ENCODE measurements around the gene CRISP2.
"Not testable (repeated sequence)": the region's sequence is repeated elsewhere in the genome, so short reads cannot be mapped to it uniquely, and the experiment has no call there.

The CRISP2 gene

GRCh38 chr6:49675816-49676215 is 37.5 kb downstream of the CRISP2 start:
- ATAC-seq (no peak), DNase-seq (no peak)
- Mint-ChIP-seq H3K4me1 (no peaks in the 10 kb centered on the region), H3K36me3 (ENCODE audit: low read depth) (no peaks in the 10 kb centered on the region), H3K27ac (no peak overlapping the region), H3K27me3 (no peaks in the 10 kb centered on the region), H3K4me3 (no peak overlapping the region), H3K9me3 (peaks cover 9% of the 10 kb centered on the region)

GRCh38 chr6:49668083-49668511 is 45.2 kb downstream of the CRISP2 start:
- Mint-ChIP-seq H3K9me3 (peaks cover 9% of the 10 kb centered on the region), H3K4me1 (no peaks in the 10 kb centered on the region), H3K36me3 (ENCODE audit: low read depth) (no peaks in the 10 kb centered on the region), H3K27me3 (no peaks in the 10 kb centered on the region), H3K4me3 (no peak overlapping the region), H3K27ac (no peak overlapping the region)
- ATAC-seq (no peak), DNase-seq (no peak)

DNA sequence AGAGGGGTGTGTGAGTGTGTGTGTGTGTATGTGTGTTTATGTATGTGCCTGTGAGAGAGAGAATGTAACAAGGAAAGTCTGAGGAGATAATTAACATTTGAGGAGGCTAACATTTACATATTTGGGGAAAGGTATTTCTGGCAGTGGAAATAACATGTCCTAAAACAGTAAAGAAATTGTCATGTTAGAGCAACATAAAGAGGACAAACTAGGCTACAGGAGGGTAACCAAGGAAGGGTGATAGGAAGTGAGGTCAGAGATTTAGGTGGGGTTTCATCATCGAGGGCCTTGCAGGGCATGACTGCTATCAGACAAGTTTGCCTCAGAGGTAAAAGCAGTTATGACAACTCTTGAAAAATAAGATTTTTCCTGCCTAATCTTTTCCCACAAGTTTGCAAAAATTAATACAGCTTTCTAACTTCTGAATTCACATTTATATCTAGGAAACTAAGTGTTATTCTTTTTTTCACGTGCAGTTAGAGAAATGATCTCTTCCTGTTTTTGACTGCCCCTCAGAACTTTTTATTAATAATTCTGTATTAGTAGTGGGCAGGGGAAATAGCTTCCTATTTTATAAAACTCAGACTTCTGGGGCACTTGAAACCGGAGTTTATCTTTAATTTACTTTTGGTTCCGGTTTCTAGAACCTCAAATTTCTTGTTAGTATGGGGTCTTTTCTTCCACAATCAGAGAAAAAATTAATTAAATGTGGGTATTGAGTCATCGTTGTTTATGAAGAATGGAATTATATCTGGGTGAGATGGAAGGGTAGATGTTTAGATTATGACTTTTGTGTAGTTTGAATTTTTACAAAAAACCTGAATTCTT is 46.2 kb downstream of the CRISP2 start:
- Mint-ChIP-seq H3K9me3 (peaks cover 9% of the 10 kb centered on the region), H3K36me3 (ENCODE audit: low read depth) (no peaks in the 10 kb centered on the region), H3K4me3 (no peak overlapping the region), H3K27me3 (no peaks in the 10 kb centered on the region), H3K27ac (no peak overlapping the region), H3K4me1 (no peaks in the 10 kb centered on the region)
- DNase-seq (no peak), ATAC-seq (no peak)

DNA sequence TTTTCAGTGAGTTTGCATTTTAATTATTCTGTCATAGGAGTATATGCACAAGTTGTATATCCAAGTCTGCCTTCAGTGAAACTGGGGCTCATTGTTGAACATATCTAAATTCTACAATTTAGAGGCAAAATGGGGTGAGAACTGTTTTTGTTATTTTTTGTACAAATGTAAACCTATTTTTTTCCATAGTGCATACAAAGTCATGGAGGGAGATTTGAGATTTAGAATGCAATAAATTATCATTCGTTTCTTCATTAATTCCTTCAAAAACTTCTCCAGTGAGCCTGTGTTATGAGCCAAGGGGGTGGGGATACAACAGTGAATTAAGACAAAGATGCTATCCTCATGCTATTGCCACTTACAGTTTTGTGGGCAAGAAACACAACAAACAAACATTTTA is 46.9 kb downstream of the CRISP2 start:
- ATAC-seq = no peak

GRCh38 chr6:49664817-49665216 is 48.5 kb downstream of the CRISP2 start:
- H3K36me3 Mint-ChIP-seq (ENCODE audit: low read depth) = no peaks in the 10 kb centered on the region
- H3K27me3 Mint-ChIP-seq = no peaks in the 10 kb centered on the region
- H3K4me1 Mint-ChIP-seq = no peaks in the 10 kb centered on the region
- no peak overlapping the region for H3K4me3 Mint-ChIP-seq
- DNase-seq = no peak
- no peak for ATAC-seq
- H3K9me3 Mint-ChIP-seq = peaks cover 4% of the 10 kb centered on the region
- H3K27ac Mint-ChIP-seq = no peak overlapping the region

More for the DNA sequence above, 46.9 kb downstream of the CRISP2 start:
- H3K27ac Mint-ChIP-seq = no peak overlapping the region
- H3K4me3 Mint-ChIP-seq = no peak overlapping the region
- no peaks in the 10 kb centered on the region for H3K27me3 Mint-ChIP-seq
- H3K9me3 Mint-ChIP-seq = peaks cover 7% of the 10 kb centered on the region
- no peaks in the 10 kb centered on the region for H3K4me1 Mint-ChIP-seq
- DNase-seq = no peak
- H3K36me3 Mint-ChIP-seq (ENCODE audit: low read depth) = no peaks in the 10 kb centered on the region

DNA sequence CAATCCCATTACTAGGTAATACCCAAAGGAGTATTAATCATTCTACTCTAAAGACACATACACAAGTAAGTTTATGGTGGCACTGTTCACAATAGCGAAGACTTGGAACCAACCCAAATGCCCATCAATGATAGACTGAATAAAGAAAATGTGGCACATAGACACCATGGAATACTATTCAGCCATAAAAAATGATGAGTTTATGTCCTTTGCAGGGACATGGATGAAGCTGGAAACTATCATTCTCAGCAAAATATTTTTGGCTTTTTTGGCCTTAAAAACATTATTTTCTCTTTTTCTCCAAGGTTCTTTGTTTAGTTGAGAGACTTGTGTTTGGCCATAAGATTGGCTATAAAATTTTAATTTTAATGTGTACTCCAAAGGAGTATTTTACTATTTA is 49.3 kb downstream of the CRISP2 start:
- not testable (repeated sequence) for H3K4me3 Mint-ChIP-seq; H3K36me3 Mint-ChIP-seq (ENCODE audit: low read depth); DNase-seq; H3K27ac Mint-ChIP-seq; ATAC-seq; H3K9me3 Mint-ChIP-seq; H3K27me3 Mint-ChIP-seq; H3K4me1 Mint-ChIP-seq

DNA sequence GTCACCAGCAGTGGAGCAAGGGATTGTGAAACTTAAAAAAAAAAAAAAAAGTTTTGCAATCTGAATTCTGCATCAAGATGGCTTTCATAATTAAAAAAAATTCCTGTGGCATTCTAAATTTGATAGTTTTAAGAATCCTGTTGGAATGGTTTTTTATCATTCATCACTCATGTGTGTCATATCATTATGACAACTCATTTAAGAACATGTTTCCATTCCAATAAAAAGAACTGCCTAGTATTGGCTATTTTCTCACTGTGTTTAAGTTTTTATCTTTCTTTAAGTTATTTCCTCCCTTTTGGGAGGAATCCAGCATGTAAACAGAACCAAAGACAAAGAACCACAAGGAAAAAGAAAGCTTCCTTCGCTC is 50.5 kb downstream of the CRISP2 start:
- H3K4me1 Mint-ChIP-seq = no peaks in the 10 kb centered on the region
- H3K36me3 Mint-ChIP-seq (ENCODE audit: low read depth) = no peaks in the 10 kb centered on the region
- DNase-seq (no peak), ATAC-seq (no peak)
- H3K4me3 Mint-ChIP-seq = no peak overlapping the region
- no peak overlapping the region for H3K27ac Mint-ChIP-seq
- peaks cover 4% of the 10 kb centered on the region for H3K9me3 Mint-ChIP-seq
- no peaks in the 10 kb centered on the region for H3K27me3 Mint-ChIP-seq

- Mint-ChIP-seq H3K4me1 (no peaks in the 10 kb centered on the region), H3K4me3 (no peak overlapping the region), H3K36me3 (ENCODE audit: low read depth) (no peaks in the 10 kb centered on the region), H3K27me3 (no peaks in the 10 kb centered on the region), H3K9me3 (peaks cover 4% of the 10 kb centered on the region), H3K27ac (no peak overlapping the region)
- ATAC-seq (no peak), DNase-seq (no peak)
These were observed 51.0 kb downstream of the CRISP2 start for GRCh38 chr6:49662231-49662891.

DNA sequence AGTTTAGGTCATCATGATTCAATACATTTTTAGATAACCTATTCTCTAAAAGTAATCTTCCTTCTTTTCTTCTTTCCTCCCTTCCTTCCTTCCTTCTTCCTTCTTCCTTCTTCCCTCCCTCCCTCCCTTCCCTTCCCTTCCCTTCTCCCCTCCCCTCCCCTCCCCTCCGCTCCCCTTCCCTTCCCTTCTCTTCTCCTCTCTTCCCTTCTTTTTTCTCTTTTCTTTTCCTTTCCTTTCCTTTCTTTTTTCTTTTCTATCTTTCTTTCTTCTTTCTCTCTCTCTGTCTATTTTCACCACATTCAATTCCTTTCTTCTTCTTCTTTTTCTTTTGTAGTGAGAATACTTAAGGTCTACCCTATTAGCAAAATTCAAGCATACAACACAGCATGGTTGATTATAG is 59.4 kb downstream of the CRISP2 start:
- no peak overlapping the region for H3K4me3 Mint-ChIP-seq
- ATAC-seq = no peak

GRCh38 chr6:49653438-49653837 is 59.9 kb downstream of the CRISP2 start:
- Mint-ChIP-seq H3K4me1 (no peaks in the 10 kb centered on the region), H3K4me3 (no peak overlapping the region), H3K27me3 (no peaks in the 10 kb centered on the region)

More for the DNA sequence above, 59.4 kb downstream of the CRISP2 start:
- Mint-ChIP-seq H3K27ac (no peak overlapping the region), H3K4me1 (no peaks in the 10 kb centered on the region), H3K27me3 (no peaks in the 10 kb centered on the region), H3K36me3 (ENCODE audit: low read depth) (no peaks in the 10 kb centered on the region), H3K9me3 (no peaks in the 10 kb centered on the region)
- no peak for DNase-seq

DNA sequence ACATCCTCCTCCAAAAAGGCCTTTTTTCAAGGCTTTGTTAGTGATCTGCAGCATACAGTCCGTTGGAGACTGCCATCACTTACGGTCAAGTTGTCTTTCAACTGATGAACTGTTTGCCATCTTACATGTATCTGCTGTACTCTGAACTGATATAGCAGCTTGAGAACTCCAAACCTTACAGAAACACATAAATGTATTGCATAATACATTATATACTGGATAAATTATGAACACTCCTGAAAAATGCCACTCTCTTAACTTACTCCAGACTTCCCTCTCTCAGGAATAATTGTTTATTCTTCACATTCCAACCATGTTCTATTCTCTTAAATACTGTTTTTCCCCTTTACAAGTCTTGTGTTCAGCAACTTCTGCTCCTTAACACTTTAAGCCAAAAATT is 62.1 kb downstream of the CRISP2 start:
- Mint-ChIP-seq H3K4me3 (no peak overlapping the region), H3K27me3 (no peaks in the 10 kb centered on the region), H3K4me1 (no peaks in the 10 kb centered on the region), H3K36me3 (ENCODE audit: low read depth) (no peaks in the 10 kb centered on the region), H3K9me3 (no peaks in the 10 kb centered on the region), H3K27ac (no peak overlapping the region)
- DNase-seq (no peak), ATAC-seq (no peak)

More at GRCh38 chr6:49653438-49653837, 59.9 kb downstream of the CRISP2 start:
- H3K36me3 Mint-ChIP-seq (ENCODE audit: low read depth) = no peaks in the 10 kb centered on the region
- H3K27ac Mint-ChIP-seq = no peak overlapping the region
- DNase-seq (no peak), ATAC-seq (no peak)
- H3K9me3 Mint-ChIP-seq = no peaks in the 10 kb centered on the region

DNA sequence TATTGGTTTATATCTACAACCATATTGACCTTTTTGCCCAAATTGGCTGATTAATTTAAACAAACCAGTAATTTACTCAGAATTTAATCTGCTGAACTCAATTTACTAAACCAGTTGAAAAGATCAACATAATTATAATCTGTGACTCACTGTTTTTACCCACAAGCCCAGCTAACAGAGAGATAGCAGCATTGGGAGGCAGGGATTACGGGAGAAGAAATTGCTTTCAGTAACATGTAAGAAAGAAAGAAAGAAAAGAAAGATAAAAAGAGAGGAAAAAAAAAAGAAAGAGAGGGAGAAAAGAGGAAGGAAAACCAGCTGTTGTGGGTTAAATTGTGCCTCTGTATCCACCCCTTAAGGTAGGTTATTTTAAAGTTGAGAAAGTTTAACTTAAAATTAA is 63.4 kb downstream of the CRISP2 start:
- no peak for DNase-seq
- no peaks in the 10 kb centered on the region for H3K27me3 Mint-ChIP-seq
- ATAC-seq = no peak
- no peaks in the 10 kb centered on the region for H3K36me3 Mint-ChIP-seq (ENCODE audit: low read depth)
- no peaks in the 10 kb centered on the region for H3K9me3 Mint-ChIP-seq
- H3K4me3 Mint-ChIP-seq = no peak overlapping the region
- H3K27ac Mint-ChIP-seq = no peak overlapping the region
- H3K4me1 Mint-ChIP-seq = no peaks in the 10 kb centered on the region

- Mint-ChIP-seq H3K4me1 (no peaks in the 10 kb centered on the region), H3K36me3 (ENCODE audit: low read depth) (no peaks in the 10 kb centered on the region), H3K27ac (no peak overlapping the region), H3K9me3 (no peaks in the 10 kb centered on the region), H3K4me3 (no peak overlapping the region), H3K27me3 (no peaks in the 10 kb centered on the region)
- no peak for ATAC-seq
- no peak for DNase-seq
These were observed 65.3 kb downstream of the CRISP2 start for GRCh38 chr6:49648036-49648435.

DNA sequence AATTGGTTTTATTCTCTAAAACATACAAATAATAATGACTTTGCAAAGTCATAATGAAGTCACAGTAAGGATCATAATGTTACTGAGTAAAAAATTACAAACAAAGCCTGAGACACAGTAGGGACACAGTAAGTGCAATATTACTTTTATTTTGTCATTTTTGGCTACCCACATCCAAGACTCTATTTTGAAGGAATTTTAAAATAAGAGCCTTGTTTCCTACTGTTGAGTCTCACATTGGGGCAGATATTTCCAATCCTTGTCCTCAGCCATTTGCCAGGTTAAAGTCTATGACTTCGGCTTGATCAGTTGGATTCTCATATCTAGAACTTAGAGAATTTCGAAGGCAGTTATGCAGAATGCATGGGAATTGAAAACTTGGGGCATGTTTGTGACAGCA is 65.9 kb downstream of the CRISP2 start:
- Mint-ChIP-seq H3K27ac (no peak overlapping the region), H3K4me1 (no peaks in the 10 kb centered on the region), H3K9me3 (no peaks in the 10 kb centered on the region), H3K27me3 (no peaks in the 10 kb centered on the region), H3K36me3 (ENCODE audit: low read depth) (no peaks in the 10 kb centered on the region), H3K4me3 (no peak overlapping the region)
- ATAC-seq (no peak), DNase-seq (no peak)

DNA sequence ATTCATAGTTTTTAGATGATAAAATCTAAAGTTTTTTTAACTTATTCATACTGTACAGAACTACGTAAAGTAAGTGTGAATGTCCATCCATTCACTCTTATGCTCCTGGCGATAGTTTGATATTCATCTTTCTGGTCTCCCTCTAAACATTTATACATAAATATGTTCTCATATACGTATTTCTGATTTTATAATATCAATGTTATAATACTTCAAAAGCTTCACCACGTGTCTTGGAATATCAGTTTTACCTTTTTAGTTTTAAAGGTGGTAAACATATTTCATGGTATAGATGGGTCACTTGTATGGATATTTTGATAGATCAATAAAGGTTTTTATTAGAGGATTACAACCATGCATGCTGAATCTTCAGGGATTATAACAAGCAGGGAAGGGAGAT is 66.4 kb downstream of the CRISP2 start:
- no peak for DNase-seq
- Mint-ChIP-seq H3K4me1 (no peaks in the 10 kb centered on the region), H3K9me3 (no peaks in the 10 kb centered on the region), H3K27me3 (no peaks in the 10 kb centered on the region), H3K36me3 (ENCODE audit: low read depth) (no peaks in the 10 kb centered on the region), H3K4me3 (no peak overlapping the region), H3K27ac (no peak overlapping the region)
- ATAC-seq = no peak
